Effector CD8-positive, alpha-beta T cell (primary cell): ENCODE measurements around the gene BAZ1A.

ENCODE experiments used
- DNase-seq: peaks from one replicate; lab custom pipeline; 2025; lab: John Stamatoyannopoulos, UW
- total RNA-seq, 4 experiments: gene quantifications; one replicate each; lab custom pipeline; 2026; lab: John Stamatoyannopoulos, UW

BAZ1A gene, protein sequence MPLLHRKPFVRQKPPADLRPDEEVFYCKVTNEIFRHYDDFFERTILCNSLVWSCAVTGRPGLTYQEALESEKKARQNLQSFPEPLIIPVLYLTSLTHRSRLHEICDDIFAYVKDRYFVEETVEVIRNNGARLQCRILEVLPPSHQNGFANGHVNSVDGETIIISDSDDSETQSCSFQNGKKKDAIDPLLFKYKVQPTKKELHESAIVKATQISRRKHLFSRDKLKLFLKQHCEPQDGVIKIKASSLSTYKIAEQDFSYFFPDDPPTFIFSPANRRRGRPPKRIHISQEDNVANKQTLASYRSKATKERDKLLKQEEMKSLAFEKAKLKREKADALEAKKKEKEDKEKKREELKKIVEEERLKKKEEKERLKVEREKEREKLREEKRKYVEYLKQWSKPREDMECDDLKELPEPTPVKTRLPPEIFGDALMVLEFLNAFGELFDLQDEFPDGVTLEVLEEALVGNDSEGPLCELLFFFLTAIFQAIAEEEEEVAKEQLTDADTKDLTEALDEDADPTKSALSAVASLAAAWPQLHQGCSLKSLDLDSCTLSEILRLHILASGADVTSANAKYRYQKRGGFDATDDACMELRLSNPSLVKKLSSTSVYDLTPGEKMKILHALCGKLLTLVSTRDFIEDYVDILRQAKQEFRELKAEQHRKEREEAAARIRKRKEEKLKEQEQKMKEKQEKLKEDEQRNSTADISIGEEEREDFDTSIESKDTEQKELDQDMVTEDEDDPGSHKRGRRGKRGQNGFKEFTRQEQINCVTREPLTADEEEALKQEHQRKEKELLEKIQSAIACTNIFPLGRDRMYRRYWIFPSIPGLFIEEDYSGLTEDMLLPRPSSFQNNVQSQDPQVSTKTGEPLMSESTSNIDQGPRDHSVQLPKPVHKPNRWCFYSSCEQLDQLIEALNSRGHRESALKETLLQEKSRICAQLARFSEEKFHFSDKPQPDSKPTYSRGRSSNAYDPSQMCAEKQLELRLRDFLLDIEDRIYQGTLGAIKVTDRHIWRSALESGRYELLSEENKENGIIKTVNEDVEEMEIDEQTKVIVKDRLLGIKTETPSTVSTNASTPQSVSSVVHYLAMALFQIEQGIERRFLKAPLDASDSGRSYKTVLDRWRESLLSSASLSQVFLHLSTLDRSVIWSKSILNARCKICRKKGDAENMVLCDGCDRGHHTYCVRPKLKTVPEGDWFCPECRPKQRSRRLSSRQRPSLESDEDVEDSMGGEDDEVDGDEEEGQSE (N-terminal part only)
- total RNA-seq = 147 to 261 (median 190) reads per million in 4 experiments

DNA sequence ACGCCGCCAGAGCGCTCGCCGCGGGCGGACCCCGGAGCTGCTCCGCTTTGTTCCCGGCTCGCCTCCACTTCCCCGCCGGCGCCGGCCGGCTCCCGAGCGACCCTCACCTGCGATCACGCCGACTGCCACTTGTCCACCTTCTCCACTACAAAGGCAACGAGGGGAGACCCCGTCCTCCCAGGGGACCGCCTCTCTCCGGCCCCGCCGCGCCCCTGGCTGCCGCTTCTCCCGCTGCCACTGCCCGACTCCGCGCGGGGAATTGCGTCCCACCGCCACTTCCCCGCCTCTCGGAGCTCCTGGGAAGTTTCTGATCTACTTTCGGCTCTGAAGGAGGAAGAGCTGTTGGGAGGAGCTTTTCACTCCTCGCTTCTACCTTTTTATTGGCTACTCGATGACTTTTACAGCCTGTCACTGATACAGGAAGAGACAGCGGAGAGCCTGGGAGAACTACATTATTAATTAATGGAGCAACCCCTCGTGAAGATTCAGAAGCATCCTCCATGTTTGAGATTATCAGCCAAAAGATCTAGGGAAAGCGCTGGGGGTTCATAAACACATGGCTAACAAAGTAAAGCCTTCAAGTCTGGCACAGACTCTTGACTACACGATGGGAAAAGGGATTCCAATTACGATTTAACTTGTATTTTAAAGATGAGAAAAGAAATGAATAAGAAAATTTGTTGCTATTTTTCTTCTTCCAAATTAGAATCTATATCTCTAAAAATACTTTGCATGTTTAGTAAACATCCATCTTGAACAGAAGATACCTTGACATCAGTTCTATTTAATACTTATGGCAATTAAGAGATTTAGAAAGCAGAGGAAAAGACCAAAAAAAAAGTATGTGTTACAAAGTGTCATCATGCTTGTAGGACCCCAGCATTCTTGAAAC lies at the start of gene BAZ1A:
Gene BAZ1A, minus strand, starts transcription at position 330 of the 892 bp plus-strand sequence. CDS start 756 bp downstream, outside the sequence.
- DNase-seq = peak; percentile 22

DNA sequence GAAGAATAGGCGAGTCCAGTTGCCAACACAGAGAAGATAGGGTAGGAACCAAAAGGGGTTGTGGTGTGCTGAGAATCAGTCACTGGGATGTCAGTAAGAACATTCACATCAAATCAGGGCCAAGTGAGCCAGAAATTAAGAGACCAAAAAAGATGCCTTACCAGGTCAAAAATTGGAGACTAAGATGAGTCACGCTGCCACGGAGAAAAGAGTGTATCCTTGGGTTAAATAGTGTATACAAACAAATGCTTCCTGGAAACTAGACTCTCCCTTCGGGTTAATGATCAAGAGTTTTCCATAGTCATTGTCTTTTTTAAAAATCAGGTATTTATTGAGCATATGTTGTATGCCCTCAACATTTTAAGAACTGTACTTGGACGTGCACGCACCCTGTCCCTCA lies 45.2 kb upstream of the BAZ1A start:
- DNase-seq = no peak

DNA sequence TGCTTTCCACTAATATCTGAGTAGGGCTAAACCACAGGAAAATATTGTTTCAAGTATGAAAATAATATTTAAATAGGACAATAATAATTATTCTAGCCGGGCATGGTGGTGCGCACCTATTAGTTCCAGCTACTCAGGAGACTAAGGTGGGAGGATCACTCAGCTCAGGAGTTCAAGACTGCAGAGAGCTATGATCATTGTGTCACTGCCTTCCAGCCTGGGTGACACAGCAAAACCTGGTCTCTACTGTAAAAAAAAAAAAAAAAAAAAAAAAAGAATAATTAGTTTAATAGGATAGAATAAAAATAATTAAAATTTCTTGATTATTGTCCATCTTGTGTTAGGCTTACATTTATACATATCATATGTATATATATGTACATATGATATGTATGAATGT lies 38.5 kb upstream of the BAZ1A start:
- no peak for DNase-seq

DNA sequence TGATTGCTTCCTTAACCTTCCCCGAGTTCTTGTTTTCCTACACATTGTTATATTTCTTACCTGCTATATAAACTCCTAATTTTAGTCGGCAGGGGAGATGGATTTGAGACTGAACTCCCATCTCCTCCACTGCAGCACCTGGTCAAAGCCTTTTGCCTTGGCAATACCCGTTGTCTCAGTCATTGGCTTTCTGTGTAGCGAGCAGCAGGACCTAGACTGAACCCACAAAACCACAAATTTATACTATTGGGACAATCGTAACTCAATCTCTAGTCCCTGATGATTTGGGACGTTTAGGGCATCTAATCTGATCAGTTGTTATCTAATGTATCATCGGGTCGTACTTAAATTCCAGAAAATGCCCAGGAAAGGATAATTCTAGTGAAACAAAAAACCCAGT lies 37.8 kb upstream of the BAZ1A start:
- no peak for DNase-seq

DNA sequence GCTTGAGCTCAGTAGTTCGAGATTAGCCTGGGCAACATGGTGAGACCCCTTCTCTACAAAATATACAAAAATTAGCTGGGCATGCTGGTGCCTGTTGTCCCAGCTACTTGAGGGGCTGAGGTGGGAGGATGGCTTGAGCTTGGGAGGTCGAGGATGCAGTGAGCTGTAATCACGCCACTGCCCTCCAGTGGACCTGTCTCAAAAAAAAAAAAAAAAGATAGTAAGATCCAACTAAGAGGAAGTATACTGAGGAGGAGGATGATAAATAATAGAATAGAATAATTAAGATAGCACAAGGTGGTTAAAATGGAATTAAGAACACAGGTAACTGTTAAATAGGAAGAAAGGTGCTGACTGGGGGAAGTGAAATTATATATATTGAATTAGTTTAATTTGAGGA lies 37.0 kb upstream of the BAZ1A start:
- no peak for DNase-seq

DNA sequence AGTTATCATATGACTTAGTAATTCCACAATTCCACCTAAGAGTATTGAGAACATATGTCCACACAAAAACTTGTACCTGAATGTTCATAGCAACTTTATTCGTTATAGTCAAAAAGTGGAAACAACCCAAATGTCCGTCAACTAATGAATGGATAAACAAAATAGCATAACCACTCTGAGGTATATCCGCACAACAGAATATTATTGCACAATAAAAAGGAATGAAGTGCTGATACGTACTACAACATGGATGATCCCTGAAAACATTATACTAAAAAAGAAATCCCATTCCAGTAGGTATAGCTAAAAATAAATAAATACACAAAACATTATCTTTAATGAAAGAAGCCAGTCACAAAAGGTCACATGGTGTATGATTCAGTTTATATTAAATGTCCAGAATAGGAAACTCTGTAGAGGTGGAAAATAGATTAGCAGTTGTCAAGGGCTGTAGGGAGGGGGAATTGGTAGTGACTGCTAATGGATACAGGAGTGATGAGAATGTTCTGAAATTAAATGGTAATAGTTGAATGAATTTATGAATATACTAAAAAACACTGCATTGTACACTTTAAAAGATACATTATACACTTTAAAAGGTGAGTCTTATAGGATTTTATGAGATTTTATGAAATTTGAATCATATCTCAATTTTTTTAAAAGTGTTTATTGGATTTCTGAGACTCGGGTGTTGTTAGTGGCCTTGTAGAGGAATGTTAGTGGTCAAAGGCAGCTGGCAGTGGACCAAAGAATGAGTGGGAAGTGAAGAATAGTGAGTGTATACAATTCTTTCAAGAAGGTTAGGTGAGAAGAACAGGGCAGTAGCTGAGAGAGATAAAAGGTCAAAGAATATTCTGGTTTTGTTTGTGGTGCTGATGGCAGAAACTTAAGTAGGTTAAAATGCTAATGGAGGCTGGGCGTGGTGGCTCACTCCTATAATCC lies 36.3 kb upstream of the BAZ1A start:
- DNase-seq = no peak

DNA sequence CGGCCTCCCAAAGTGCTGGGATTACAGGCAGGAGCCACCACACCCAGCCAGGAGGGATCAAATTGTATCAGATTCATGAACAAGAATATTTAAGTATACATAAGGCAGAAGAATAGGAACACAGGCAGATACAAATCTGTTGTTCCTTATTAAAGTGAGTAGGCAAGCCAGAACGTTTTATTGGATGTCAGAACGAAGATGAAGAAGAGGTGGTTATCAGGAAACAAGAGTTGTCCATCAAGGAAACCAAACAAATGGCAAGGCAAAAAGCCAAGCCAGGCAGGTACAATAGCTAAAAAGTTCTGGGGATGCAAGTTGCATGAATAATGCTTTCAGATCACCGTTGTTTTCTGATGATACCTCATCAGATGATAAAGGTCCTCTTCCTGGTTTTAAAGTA lies 31.1 kb upstream of the BAZ1A start:
- no peak for DNase-seq

DNA sequence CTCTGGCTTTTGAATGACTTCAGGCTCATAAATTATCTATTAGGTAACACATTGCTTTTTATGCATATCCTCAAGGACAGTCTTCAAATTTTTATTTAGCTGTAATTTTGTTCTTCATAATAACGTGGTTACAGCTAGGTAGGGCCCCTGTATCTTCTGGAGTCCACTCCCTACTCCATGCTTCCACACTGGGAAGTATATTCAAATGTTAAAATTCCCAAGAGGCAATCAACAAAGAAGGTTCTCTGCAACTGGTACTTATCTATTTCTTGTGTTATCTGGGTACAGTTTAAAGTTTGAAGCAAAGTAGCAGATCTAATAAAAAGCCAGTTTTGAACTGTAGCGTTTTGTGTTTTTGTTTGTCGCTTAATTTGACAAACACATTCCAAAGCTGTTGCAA lies 20.1 kb upstream of the BAZ1A start:
- DNase-seq = no peak

DNA sequence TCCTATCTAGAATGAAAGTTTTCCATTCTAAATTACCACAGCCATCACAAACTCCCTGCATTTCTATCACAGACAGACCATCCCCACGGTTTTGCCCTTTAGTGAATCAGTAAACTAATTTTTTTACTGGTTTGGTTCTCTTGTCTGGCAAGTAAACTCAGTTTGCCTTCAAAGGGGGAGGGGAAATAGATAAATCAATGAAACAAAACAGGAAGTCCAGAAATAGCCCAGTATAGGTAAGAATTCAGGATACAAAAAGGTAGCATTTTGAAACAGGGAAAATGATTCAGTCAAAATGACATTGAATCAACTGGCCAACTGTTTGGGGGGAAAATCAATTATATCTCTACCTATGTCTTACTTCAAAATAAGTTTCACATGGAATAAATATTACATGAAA lies 15.8 kb upstream of the BAZ1A start:
- DNase-seq = no peak

DNA sequence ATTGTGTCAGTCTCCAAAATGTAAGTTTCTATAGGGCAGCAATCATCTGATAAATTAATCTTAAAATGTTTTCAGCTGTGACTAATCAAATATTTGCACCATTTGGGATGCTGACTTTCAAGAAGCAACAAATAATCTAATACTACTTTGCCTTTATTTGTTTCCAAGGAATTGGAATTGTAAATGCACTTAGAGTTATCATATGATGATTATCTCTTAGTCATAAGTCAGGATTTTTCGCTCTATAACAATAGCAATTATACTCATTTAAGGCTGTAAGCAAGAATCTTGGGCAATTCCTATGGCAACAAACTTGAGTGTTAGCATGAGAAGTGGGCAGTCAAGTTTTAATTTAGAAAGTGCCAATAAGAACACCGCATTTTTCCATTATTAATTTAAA lies 13.0 kb upstream of the BAZ1A start:
- DNase-seq = no peak

DNA sequence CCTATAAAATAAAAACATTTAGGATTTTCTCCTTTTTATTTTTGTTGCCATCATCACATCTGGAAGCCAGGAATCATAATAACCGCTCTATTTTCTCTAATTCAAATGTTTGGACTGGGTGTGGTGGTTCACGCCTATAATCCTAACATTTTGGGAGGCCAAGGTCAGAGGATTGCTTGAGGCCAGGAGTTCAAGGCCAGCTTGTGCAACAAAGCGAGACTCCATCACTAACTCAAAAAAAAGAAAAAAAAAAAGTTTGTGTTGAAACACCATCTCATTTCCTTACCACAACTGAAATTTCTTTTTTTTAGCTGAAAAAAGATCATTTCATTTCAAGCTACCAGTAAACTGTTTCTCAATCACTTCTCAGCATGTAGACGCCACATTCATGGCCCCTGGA lies 8.8 kb upstream of the BAZ1A start:
- DNase-seq = no peak

DNA sequence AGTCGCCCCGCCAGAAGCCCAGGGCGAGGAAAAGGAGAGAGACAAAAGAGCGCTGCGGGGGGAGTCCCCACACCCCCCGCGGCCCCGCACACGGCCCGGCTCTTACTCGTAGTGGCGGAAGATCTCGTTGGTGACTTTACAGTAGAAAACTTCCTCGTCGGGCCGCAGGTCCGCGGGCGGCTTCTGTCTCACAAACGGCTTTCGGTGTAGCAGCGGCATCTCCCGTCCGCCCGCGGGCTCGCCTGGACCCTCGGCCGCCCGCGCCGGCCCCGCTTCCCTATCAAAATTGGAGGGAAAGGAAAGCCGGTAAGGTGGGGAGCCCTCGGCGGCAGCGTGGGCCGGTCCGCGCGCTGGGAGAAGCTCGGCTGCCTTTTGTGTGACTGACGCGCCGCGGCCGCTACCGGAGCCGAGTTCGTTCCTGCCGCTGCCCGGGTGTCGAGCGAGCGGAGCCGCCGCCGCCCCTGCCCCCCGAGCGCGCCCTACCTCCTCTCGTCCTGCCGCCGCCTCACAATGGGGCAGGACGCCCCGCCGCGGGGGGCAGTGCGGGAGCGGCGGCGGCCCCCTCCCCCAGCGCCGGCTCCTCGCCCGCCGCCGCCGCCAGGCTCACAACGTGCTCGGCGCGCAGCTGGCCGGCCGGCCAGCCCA lies 652 bp downstream of the BAZ1A start:
- DNase-seq = peak; percentile 41

DNA sequence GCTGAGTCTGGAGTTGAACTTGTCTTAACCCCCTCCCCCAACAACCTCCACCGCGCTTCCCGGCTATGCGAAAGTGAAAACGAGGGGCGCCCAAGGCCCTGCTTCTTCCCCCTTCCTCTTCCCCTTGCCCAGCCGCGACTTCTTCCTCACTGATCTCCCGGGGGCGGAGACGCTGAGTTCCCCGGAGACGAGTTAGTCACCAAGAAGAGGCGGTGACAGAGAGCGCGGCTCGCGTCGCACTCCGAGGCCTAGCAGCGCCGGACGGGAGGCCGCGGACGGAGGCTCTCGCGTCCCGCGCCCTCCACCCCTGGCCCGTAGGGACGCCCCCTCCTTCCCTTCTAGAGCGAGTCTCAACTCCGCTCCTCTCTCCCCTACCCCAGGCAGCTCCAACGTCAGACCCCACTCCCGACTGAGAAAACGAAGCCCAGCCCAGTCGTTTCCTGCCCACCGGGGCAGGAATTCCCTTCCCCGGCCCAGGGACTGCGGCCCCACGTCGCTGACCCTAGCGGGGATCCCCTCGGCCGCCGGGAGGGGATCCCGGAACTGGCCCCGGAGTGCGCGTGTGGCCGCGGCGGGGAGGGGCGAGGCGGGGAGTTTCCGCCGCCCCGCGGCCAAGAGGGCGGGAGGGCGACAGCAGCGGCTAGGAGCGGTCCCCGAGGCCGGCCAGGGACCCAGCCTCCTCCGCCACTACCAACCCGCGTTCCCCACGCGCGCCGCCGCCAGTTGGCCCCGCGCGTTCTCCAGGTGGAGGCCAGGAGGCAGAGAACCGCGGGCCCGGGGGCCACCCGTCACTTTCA lies 1.4 kb downstream of the BAZ1A start:
- peak; percentile 75 for DNase-seq

DNA sequence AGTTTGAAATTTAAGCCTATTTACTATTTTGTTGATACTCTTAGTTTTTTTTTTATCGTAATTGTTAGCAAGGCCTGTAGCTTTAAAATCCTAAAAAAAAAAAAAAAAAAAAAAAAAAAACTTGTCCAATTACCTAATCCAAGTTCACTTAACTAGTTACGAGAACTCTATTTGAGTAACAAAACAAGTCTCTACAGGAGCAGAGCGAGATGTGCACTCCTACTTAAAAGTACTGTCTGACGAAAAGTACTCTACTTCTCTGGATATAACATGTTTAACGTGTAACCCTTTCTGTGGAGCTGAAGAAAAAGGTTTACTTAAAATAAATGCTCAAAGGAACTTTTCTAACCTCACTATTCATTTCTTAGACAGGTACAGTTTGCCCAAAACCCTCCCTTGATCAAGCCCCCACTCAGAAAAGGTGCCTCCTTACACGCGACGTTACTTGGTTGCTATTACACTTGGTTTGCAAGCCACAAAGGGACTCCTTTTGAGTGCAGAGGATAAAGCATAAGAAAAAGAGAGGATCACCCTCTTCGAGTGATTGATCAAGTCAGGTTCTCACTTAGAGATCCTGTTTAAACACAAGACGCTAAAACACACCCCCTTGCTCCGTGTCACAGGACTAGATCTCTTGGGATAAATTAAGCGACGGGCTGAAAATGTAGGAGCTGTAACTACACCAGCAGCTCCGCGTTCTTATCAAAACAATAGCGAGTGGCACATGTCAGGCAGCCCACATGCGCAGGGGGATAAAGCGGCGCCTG lies 2.2 kb downstream of the BAZ1A start:
- DNase-seq = no peak

DNA sequence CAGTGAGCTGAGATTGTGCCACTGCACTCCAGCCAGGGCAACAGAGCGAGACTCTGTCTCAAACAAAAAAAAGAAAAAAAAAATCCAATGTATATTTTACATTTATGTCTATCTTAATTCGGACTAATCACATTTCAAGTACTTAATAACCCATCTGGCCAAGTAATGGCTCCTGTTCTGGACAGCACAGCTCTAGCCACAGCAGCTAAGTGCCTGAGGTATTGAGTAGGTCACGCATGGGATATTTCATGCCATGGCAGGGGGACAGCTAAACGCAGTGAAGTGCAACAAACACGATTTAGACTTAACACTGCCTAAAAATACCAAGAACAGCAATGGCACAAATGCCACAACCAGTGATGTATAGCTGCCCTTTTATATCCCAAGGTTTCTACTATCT lies 8.0 kb downstream of the BAZ1A start:
- DNase-seq = no peak

DNA sequence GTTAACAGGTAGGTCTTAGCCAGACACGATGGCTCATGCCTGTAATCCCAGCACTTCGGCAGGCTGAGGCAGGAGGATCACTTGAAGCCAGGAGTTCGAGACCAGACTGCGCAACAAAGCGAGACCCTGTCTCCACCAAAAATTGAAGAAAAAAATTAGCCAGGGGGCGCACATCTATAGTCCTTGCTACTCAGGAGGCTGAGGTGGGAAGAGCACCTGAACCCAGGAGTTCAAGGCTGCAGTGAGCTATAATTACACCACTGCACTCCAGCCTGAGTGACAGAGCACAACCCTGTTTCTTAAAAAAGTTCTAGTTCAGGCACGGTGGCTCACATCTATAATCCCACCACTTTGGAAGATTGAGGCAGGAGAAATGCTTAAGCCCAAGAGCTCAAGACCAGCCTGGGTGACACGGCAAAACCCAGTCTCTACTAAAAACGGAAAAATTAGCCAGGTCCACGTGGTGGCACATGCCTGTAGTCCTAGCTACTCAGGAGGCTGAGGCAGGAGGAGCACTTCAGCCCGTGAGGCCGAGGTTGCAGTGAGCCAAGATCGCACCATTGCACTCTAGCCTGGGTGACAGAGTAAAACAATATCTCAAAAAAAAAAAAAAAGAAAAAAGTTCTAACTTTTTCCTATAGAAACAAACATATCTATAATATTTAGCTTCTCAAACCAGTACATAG lies 9.1 kb downstream of the BAZ1A start:
- DNase-seq = no peak

DNA sequence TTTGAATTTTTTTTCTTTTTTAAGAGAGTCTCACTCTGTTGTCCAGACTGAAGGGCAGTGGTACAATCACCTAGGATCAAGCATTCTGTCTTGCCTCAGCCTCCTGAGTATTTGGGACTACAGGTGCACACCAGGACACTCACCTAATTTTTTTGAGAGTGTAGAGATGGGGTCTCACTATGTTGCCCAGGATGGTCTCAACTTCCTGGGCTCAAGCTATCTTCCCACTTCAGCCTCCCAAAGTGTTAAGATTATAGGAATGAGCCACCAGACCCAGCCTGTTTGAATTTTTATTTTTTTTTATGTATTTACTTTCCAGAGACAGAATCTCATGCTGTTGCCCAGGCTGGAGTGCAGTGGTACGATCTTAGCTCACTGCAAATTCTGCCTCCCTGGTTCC lies 11.3 kb downstream of the BAZ1A start:
- no peak for DNase-seq
